ENCODE measurements around the gene CSPG4.
"Not testable (repeated sequence)": the region's sequence is repeated elsewhere in the genome, so short reads cannot be mapped to it uniquely, and the experiment has no call there.

The CSPG4 gene

GRCh38 chr15:75688831-75689230 is 23.8 kb downstream of the CSPG4 start:
- DNase-seq (ENCODE audit: low spot score), result no peak

GRCh38 chr15:75688278-75688557 is 24.4 kb downstream of the CSPG4 start:
- no peak for DNase-seq (ENCODE audit: low spot score)

- DNase-seq (ENCODE audit: low spot score), result no peak
These were observed 25.0 kb downstream of the CSPG4 start for GRCh38 chr15:75687486-75688277.

GRCh38 chr15:75686212-75686642 is 26.4 kb downstream of the CSPG4 start:
- DNase-seq (ENCODE audit: low spot score), result peak; percentile 72

- no peak for DNase-seq (ENCODE audit: low spot score)
These were observed 27.5 kb downstream of the CSPG4 start for GRCh38 chr15:75685195-75685594.

- DNase-seq (ENCODE audit: low spot score), result no peak
These were observed 28.0 kb downstream of the CSPG4 start for GRCh38 chr15:75684648-75685047.

GRCh38 chr15:75683646-75684312 is 28.9 kb downstream of the CSPG4 start:
- DNase-seq (ENCODE audit: low spot score), result peak; percentile 78

- DNase-seq (ENCODE audit: low spot score), result no peak
These were observed 30.2 kb downstream of the CSPG4 start for GRCh38 chr15:75682181-75683135.

GRCh38 chr15:75680007-75680789 is 32.5 kb downstream of the CSPG4 start:
- no peak for DNase-seq (ENCODE audit: low spot score)

- DNase-seq (ENCODE audit: low spot score), result not testable (repeated sequence)
These were observed 34.3 kb downstream of the CSPG4 start for GRCh38 chr15:75678324-75678690.

GRCh38 chr15:75677465-75678323 is 35.0 kb downstream of the CSPG4 start:
- DNase-seq (ENCODE audit: low spot score), result no peak

- DNase-seq (ENCODE audit: low spot score), result no peak
These were observed 35.8 kb downstream of the CSPG4 start for GRCh38 chr15:75676688-75677464.

- no peak for DNase-seq (ENCODE audit: low spot score)
These were observed 36.9 kb downstream of the CSPG4 start for GRCh38 chr15:75675579-75676404.

GRCh38 chr15:75674366-75674765 is 38.3 kb downstream of the CSPG4 start:
- no peak for DNase-seq (ENCODE audit: low spot score)

- DNase-seq (ENCODE audit: low spot score), result peak; percentile 81
These were observed 39.0 kb downstream of the CSPG4 start for GRCh38 chr15:75673426-75674235.

- DNase-seq (ENCODE audit: low spot score), result peak; percentile 44
These were observed 39.8 kb downstream of the CSPG4 start for GRCh38 chr15:75672646-75673425.

All from AG08396 (cell line).